ENCODE results near the gene KIF12. TPM values are rescaled to one million over a fixed set of nuclear protein-coding genes. Genes with fewer than 3 reads are reported as not detected.

The KIF12 gene
- total and polyA plus RNA-seq, 2 experiments from 2014 or later = 4.2 to 4.3 TPM

DNA sequence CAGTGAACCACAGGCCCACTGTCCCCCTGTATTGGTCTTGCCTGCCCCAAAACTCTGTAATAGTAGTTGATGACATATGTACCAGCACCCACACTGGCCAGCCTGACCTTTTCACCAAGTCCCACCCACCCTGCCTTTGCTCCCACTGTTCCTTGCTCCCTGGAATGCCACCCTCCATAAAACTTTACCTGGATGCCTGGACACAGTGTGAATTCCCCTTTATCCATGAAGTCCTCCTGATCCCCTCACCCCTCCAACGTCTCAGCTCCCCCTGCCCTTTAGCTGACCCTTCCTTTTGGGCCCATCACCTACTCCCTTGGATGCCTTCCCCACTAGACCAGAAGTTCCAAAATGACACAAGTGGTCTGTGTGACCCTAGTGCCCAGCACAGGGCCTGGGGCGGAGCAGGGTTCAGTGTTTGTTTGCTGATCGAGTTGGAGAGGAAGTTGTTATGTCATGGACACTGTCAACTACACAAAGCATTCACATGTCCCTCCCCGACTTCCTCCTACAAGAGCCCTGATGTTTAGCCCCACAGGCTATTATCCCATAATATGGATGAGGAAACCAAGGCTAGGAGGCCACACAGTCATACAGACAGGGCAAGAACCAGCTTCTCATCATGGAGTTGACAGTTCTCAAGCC lies 37.1 kb downstream of the KIF12 start:
- H3K4me3 Mint-ChIP-seq = no peak overlapping the region
- Histone ChIP-seq H2AFZ (no peak overlapping the region), H4K20me1 (replicated peaks; ENCODE audit: insufficient read depth) (no peaks in the 10 kb centered on the region; the same call in 1 of the 2 replicates), H3K36me3 (ENCODE audit: insufficient read depth) (no peaks in the 10 kb centered on the region), H3K4me1 (ENCODE audit: insufficient read depth) (no peaks in the 10 kb centered on the region), H3F3A (replicated peaks; ENCODE audit: low read depth) (no peaks in the 10 kb centered on the region), H3K79me2 (replicated peaks; ENCODE audit: insufficient read depth) (no peaks in the 10 kb centered on the region), H3K27me3 (ENCODE audit: insufficient read depth) (no peaks in the 10 kb centered on the region), H3K9me2 (ENCODE audit: insufficient read depth) (0 out of 2 replicates have a peak, but pooled peaks cover under 1% of the 10 kb centered on the region), H3K4me3 (no peak overlapping the region), H3K27ac (ENCODE audit: low read depth) (no peak overlapping the region), H3K4me2 (no peak overlapping the region)
- 0 out of 3 replicates have a peak, but pooled peaks cover 4% of the 10 kb centered on the region for H3K36me3 Mint-ChIP-seq (ENCODE audit: low read depth)
- no peak for ATAC-seq
- H3K27me3 Mint-ChIP-seq (ENCODE audit: insufficient read depth, low read depth, poor library complexity) = peaks cover 8% of the 10 kb centered on the region
- no peak for TF ChIP-seq EZH2 (IDR thresholded peaks at IDR 0.05; ENCODE audit: low read depth, unreplicated experiment)
- no peak for TF ChIP-seq CREB1 (CRISPR knock-in tag; IDR thresholded peaks at IDR 0.05; ENCODE audit: low read depth)
- no peak for TF ChIP-seq REST (IDR thresholded peaks at IDR 0.05; ENCODE audit: unreplicated experiment)
- no peak for TF ChIP-seq STAT1 (IDR thresholded peaks at IDR 0.05; ENCODE audit: unreplicated experiment)
- no peak for TF ChIP-seq ETS1 (IDR thresholded peaks at IDR 0.05)
- no peak for TF ChIP-seq ZNF462 (CRISPR knock-in tag; IDR thresholded peaks at IDR 0.05)
- no peak for TF ChIP-seq EZH2phosphoT487 (IDR thresholded peaks at IDR 0.05; ENCODE audit: unreplicated experiment)
- TF ChIP-seq ZNF114 (CRISPR knock-in tag; IDR thresholded peaks at IDR 0.05) = no peak
- no peak for TF ChIP-seq JUNB (IDR thresholded peaks at IDR 0.05; ENCODE audit: unreplicated experiment)
- TF ChIP-seq, protein P1, sequence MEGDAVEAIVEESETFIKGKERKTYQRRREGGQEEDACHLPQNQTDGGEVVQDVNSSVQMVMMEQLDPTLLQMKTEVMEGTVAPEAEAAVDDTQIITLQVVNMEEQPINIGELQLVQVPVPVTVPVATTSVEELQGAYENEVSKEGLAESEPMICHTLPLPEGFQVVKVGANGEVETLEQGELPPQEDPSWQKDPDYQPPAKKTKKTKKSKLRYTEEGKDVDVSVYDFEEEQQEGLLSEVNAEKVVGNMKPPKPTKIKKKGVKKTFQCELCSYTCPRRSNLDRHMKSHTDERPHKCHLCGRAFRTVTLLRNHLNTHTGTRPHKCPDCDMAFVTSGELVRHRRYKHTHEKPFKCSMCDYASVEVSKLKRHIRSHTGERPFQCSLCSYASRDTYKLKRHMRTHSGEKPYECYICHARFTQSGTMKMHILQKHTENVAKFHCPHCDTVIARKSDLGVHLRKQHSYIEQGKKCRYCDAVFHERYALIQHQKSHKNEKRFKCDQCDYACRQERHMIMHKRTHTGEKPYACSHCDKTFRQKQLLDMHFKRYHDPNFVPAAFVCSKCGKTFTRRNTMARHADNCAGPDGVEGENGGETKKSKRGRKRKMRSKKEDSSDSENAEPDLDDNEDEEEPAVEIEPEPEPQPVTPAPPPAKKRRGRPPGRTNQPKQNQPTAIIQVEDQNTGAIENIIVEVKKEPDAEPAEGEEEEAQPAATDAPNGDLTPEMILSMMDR (conservative IDR thresholded peaks at IDR 0.05; ENCODE audit: low read depth in 2 of 2) = no peak
- no peak for TF ChIP-seq POLR2AphosphoS5 (IDR thresholded peaks at IDR 0.05; ENCODE audit: low read depth)
- H3K4me1 Mint-ChIP-seq = no peaks in the 10 kb centered on the region; the same call in 1 of the 3 replicates
- DNase-seq (ENCODE audit: low spot score) = no peak
- no peak overlapping the region for H3K27ac Mint-ChIP-seq
- no peaks in the 10 kb centered on the region for H3K9me3 Mint-ChIP-seq
